Activated CD8-positive, alpha-beta memory T cell treated with anti-CD3 and anti-CD28 coated beads, Interleukin-2, amount 10 ng/mL, durations not matched to agents 7 days and 5 days (primary cell): ENCODE results near the gene RTN4RL1. TPM values are rescaled to one million over a fixed set of nuclear protein-coding genes. Genes with fewer than 3 reads are reported as not detected.

Experiments used
- ATAC-seq: fragments of 150-1000 bp; cut with Tn5 transposase; one replicate; pipeline ENCODE4 v1.10.0; 2021; ENCODE audit warnings: moderate library complexity
- CTCF ChIA-PET: fragments of 350-600 bp; sonication (Branson Sonifier 250); formaldehyde crosslinking; loops from one replicate; lab custom pipeline; 2021; ENCODE audit warnings: antibody characterized with exemption; lab: Charles Lee
- DNase-seq: peaks from one replicate; pipeline ENCODE4 v3.0.0-alpha.2; 2020
- H3K27ac Mint-ChIP-seq: one replicate; pipeline ENCODE4 v1.8.0; 2021; ENCODE audit warnings: mild to moderate bottlenecking, mixed read lengths
- H3K27me3 Mint-ChIP-seq: one replicate; pipeline ENCODE4 v1.8.0; 2021; ENCODE audit warnings: mixed read lengths
- H3K36me3 Mint-ChIP-seq: one replicate; pipeline ENCODE4 v1.8.0; 2021; ENCODE audit warnings: mild to moderate bottlenecking, mixed read lengths
- H3K4me1 Mint-ChIP-seq: one replicate; pipeline ENCODE4 v1.8.0; 2021; ENCODE audit warnings: mixed read lengths
- H3K4me3 Mint-ChIP-seq: one replicate; pipeline ENCODE4 v1.8.0; 2021; ENCODE audit warnings: mild to moderate bottlenecking, moderate library complexity, mixed read lengths
- H3K9me3 Mint-ChIP-seq: one replicate; pipeline ENCODE4 v1.8.0; 2022; ENCODE audit warnings: low read depth, mixed read lengths
- total RNA-seq, 2 experiments: library from RNA; stranded (reverse); gene quantifications; one replicate each; pipeline ENCODE4 v1.2.3, GENCODE V29; 2021

Gene RTN4RL1
- total RNA-seq, 2 experiments from 2014 or later, result 0.09 to 0.45 TPM

- peaks cover 44% of the 10 kb centered on the region for H3K4me1 Mint-ChIP-seq
- H3K4me3 Mint-ChIP-seq, result peak overlapping the region; percentile 71
- no peaks in the 10 kb centered on the region for H3K9me3 Mint-ChIP-seq
- H3K27ac Mint-ChIP-seq, result no peak overlapping the region
- peaks cover 32% of the 10 kb centered on the region for H3K36me3 Mint-ChIP-seq
- peak; percentile 47 for DNase-seq
- no peak for ATAC-seq
- H3K27me3 Mint-ChIP-seq, result peaks cover 4% of the 10 kb centered on the region
- CTCF ChIA-PET, result interaction anchor here (0.7 to 13.6 kb wide), 21 partner anchors 10 to 359 kb away, joined by 3 to 401 read pairs (median 7); partner anchors contain the start of genes SMG6, SRR and TSR1
Observed at GRCh38 chr17:2057175-2057759, 32.1 kb upstream of the RTN4RL1 start.

GRCh38 chr17:2056206-2057174 lies 31.4 kb upstream of the RTN4RL1 start:
- H3K27me3 Mint-ChIP-seq, result peaks cover 11% of the 10 kb centered on the region
- peak overlapping the region; percentile 78 for H3K4me3 Mint-ChIP-seq
- peaks cover 43% of the 10 kb centered on the region for H3K4me1 Mint-ChIP-seq
- peak; percentile 76 for DNase-seq
- CTCF ChIA-PET, result interaction anchor here (0.6 to 13.6 kb wide), 27 partner anchors 8 to 359 kb away, joined by 3 to 401 read pairs (median 11); partner anchors contain the start of genes SMG6, SRR and TSR1
- H3K9me3 Mint-ChIP-seq, result no peaks in the 10 kb centered on the region
- no peak for ATAC-seq
- H3K27ac Mint-ChIP-seq, result peak overlapping the region; percentile 81
- peaks cover 25% of the 10 kb centered on the region for H3K36me3 Mint-ChIP-seq

- CTCF ChIA-PET, result interaction anchor here (0.7 to 13.6 kb wide), 39 partner anchors 9 to 798 kb away, joined by 3 to 401 read pairs (median 7); partner anchors contain the start of genes OVCA2, RILP, RTN4RL1 and SGSM2
- H3K9me3 Mint-ChIP-seq, result no peaks in the 10 kb centered on the region
- peak overlapping the region; percentile 78 for H3K4me3 Mint-ChIP-seq
- peaks cover 21% of the 10 kb centered on the region for H3K36me3 Mint-ChIP-seq
- peak overlapping the region; percentile 81 for H3K27ac Mint-ChIP-seq
- H3K27me3 Mint-ChIP-seq, result peaks cover 11% of the 10 kb centered on the region
- peaks cover 33% of the 10 kb centered on the region for H3K4me1 Mint-ChIP-seq
- DNase-seq (peak; percentile 80), ATAC-seq (peak; percentile 7)
Observed at GRCh38 chr17:2055292-2056205, 30.4 kb upstream of the RTN4RL1 start.

GRCh38 chr17:2054512-2055291 lies 29.6 kb upstream of the RTN4RL1 start, which contains the start of gene HIC1:
HIC1 (plus strand) TSS chr17:2055103; CDS start chr17:2056691, 1,588 bp downstream.
- Mint-ChIP-seq H3K27ac (peak within 1 kb of the TSS; percentile 86), H3K4me1 (peaks cover 26% of the 10 kb centered on the region), H3K36me3 (peaks cover 14% of the 10 kb centered on the region), H3K4me3 (peak within 1 kb of the TSS; percentile 78), H3K27me3 (peaks cover 11% of the 10 kb centered on the region), H3K9me3 (no peaks in the 10 kb centered on the region)
- ATAC-seq (peak; percentile 51), DNase-seq (peak; percentile 87)
- CTCF ChIA-PET, result interaction anchor here (0.6 to 13.6 kb wide), 43 partner anchors 8 to 797 kb away, joined by 3 to 401 read pairs (median 6); partner anchors contain the start of genes OVCA2, PRPF8, RILP and RTN4RL1

- H3K27ac Mint-ChIP-seq, result peak overlapping the region; percentile 86
- H3K36me3 Mint-ChIP-seq, result peaks cover 9% of the 10 kb centered on the region
- H3K9me3 Mint-ChIP-seq, result no peaks in the 10 kb centered on the region
- CTCF ChIA-PET, result interaction anchor here (0.6 to 13.6 kb wide), 44 partner anchors 10 to 405 kb away, joined by 3 to 401 read pairs (median 7); partner anchors contain the start of genes OVCA2, PRPF8, RILP and RTN4RL1
- DNase-seq (peak; percentile 76), ATAC-seq (no peak)
- peak overlapping the region; percentile 74 for H3K4me3 Mint-ChIP-seq
- peaks cover 11% of the 10 kb centered on the region for H3K27me3 Mint-ChIP-seq
- peaks cover 24% of the 10 kb centered on the region for H3K4me1 Mint-ChIP-seq
Observed at GRCh38 chr17:2054262-2054511, 29.1 kb upstream of the RTN4RL1 start.

- peak; percentile 89 for DNase-seq
- ATAC-seq, result peak; percentile 29
- CTCF ChIA-PET, result interaction anchor here (0.6 to 13.6 kb wide), 29 partner anchors 11 to 404 kb away, joined by 3 to 401 read pairs (median 3); partner anchors contain the start of genes RILP, SMG6, SRR and TSR1
Observed at GRCh38 chr17:2053380-2054261, 28.5 kb upstream of the RTN4RL1 start.

GRCh38 chr17:2051933-2052559 lies 26.9 kb upstream of the RTN4RL1 start:
- H3K36me3 Mint-ChIP-seq, result peaks cover 3% of the 10 kb centered on the region
- peaks cover 13% of the 10 kb centered on the region for H3K27me3 Mint-ChIP-seq
- no peak for ATAC-seq
- no peaks in the 10 kb centered on the region for H3K9me3 Mint-ChIP-seq
- no peak for DNase-seq
- peaks cover 25% of the 10 kb centered on the region for H3K4me1 Mint-ChIP-seq
- CTCF ChIA-PET, result interaction anchor here (0.9 to 1.9 kb wide), 10 partner anchors 8 to 330 kb away, joined by 3 to 16 read pairs (median 4); partner anchors contain the start of genes OVCA2 and TSR1
- H3K27ac Mint-ChIP-seq, result peak overlapping the region; percentile 39
- peak overlapping the region; percentile 5 for H3K4me3 Mint-ChIP-seq

More at GRCh38 chr17:2053380-2054261, 28.5 kb upstream of the RTN4RL1 start:
- Mint-ChIP-seq H3K4me1 (peaks cover 29% of the 10 kb centered on the region), H3K4me3 (peak overlapping the region; percentile 74), H3K9me3 (no peaks in the 10 kb centered on the region), H3K27ac (peak overlapping the region; percentile 86), H3K27me3 (peaks cover 12% of the 10 kb centered on the region), H3K36me3 (peaks cover 8% of the 10 kb centered on the region)

- H3K27me3 Mint-ChIP-seq, result peaks cover 13% of the 10 kb centered on the region
- H3K36me3 Mint-ChIP-seq, result no peaks in the 10 kb centered on the region
- no peaks in the 10 kb centered on the region for H3K9me3 Mint-ChIP-seq
- H3K4me3 Mint-ChIP-seq, result no peak overlapping the region
- DNase-seq (no peak), ATAC-seq (no peak)
- CTCF ChIA-PET, result interaction anchor here (0.9 to 1.9 kb wide), 11 partner anchors 9 to 331 kb away, joined by 3 to 16 read pairs (median 4); partner anchors contain the start of genes OVCA2 and TSR1
- H3K27ac Mint-ChIP-seq, result peak overlapping the region; percentile 39
- H3K4me1 Mint-ChIP-seq, result peaks cover 25% of the 10 kb centered on the region
Observed at GRCh38 chr17:2051061-2051932, 26.2 kb upstream of the RTN4RL1 start.

- H3K27ac Mint-ChIP-seq, result no peak overlapping the region
- ATAC-seq (peak; percentile 12), DNase-seq (peak; percentile 82)
- H3K36me3 Mint-ChIP-seq, result no peaks in the 10 kb centered on the region
- CTCF ChIA-PET, result interaction anchor here (0.6 to 1.9 kb wide), 5 partner anchors 194 to 366 kb away, joined by 3 to 16 read pairs (median 3); no protein-coding TSS in a partner anchor
- peaks cover 25% of the 10 kb centered on the region for H3K4me1 Mint-ChIP-seq
- H3K4me3 Mint-ChIP-seq, result no peak overlapping the region
- peaks cover 13% of the 10 kb centered on the region for H3K27me3 Mint-ChIP-seq
- H3K9me3 Mint-ChIP-seq, result no peaks in the 10 kb centered on the region
Observed at GRCh38 chr17:2050300-2051060, 25.3 kb upstream of the RTN4RL1 start.
